ENCODE measurements around the gene EXOC6B. TPM values are rescaled to one million over a fixed set of nuclear protein-coding genes. Genes with fewer than 3 reads are reported as not detected.

EXOC6B gene
- 46.1 and 62.6 TPM in 2 replicates for total RNA-seq (ENCODE audit: low replicate concordance)
- long read RNA-seq, partial matches to known transcripts = 8 of 38 reads
- long read RNA-seq, other reads (novel, unspliced or antisense) = 30 of 38 reads

DNA sequence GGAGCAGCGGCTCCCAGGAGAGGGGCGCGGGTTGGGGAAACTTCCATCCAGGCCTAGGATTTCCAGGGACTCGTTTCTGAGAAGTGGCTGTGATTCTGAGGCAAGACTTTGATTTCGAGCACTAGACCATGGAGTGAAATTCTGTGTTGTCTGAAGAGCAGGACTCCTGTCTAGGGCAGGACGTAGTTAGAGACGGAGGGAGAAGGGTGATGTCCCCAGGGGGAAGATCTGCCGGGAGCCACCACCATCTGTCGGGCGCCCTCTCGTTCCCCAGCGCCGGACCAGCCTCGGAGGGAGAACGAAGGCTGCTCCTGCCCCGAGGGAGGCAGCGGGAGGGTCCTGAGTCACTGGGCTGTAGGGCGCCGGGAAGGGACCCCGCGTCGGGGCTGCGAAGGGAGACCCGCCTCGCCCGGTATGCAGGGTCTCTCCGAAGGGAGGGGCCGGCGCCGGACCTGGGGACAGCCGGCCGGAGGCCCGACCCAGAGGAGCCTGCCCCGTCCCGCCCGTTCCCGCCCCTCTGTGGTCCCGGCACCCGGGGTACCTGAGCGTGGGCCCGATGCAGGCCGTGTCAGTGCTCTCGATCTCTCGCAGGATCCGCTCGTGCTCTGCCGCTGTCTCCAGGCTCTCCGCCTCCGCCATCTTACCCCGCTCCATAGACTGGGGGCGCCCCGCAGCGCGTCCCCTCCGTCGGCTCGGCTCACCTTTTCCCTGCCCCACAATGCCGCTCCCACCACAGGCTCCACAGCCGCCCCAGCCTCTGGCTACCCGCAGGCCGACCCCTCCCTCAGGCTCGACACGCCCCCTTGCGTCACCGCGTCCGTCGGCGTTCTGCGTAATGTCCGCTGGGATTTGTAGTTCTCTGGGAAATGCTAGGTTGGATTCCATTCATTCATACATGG is at the start of gene EXOC6B:
EXOC6B (minus strand) TSS at position 777 of the 899 bp plus-strand sequence.
- Mint-ChIP-seq H3K27me3 (no peaks in the 10 kb centered on the region), H3K4me3 (peak within 1 kb of the TSS; percentile 97), H3K36me3 (peaks cover 12% of the 10 kb centered on the region), H3K9me3 (no peaks in the 10 kb centered on the region), H3K27ac (peak within 1 kb of the TSS; percentile 92), H3K4me1 (ENCODE audit: unreplicated experiment) (peaks cover 16% of the 10 kb centered on the region)
- TF ChIP-seq, protein P1, sequence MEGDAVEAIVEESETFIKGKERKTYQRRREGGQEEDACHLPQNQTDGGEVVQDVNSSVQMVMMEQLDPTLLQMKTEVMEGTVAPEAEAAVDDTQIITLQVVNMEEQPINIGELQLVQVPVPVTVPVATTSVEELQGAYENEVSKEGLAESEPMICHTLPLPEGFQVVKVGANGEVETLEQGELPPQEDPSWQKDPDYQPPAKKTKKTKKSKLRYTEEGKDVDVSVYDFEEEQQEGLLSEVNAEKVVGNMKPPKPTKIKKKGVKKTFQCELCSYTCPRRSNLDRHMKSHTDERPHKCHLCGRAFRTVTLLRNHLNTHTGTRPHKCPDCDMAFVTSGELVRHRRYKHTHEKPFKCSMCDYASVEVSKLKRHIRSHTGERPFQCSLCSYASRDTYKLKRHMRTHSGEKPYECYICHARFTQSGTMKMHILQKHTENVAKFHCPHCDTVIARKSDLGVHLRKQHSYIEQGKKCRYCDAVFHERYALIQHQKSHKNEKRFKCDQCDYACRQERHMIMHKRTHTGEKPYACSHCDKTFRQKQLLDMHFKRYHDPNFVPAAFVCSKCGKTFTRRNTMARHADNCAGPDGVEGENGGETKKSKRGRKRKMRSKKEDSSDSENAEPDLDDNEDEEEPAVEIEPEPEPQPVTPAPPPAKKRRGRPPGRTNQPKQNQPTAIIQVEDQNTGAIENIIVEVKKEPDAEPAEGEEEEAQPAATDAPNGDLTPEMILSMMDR (conservative IDR thresholded peaks at IDR 0.05) = no peak
- DNase-seq (ENCODE audit: extremely low spot score, unreplicated experiment) = peak; percentile 95

- Mint-ChIP-seq H3K27ac (no peak overlapping the region), H3K9me3 (peaks cover 8% of the 10 kb centered on the region), H3K4me3 (no peak overlapping the region), H3K4me1 (ENCODE audit: unreplicated experiment) (no peaks in the 10 kb centered on the region), H3K36me3 (no peaks in the 10 kb centered on the region), H3K27me3 (peaks cover 49% of the 10 kb centered on the region)
- no peak for DNase-seq (ENCODE audit: extremely low spot score, unreplicated experiment)
- TF ChIP-seq, protein P1 (conservative IDR thresholded peaks at IDR 0.05) = no peak
These were observed 46.0 kb upstream of the EXOC6B start for GRCh38 chr2:72871880-72872279.

GRCh38 chr2:72871060-72871459 is 45.2 kb upstream of the EXOC6B start:
- Mint-ChIP-seq H3K27ac (no peak overlapping the region), H3K4me3 (no peak overlapping the region), H3K4me1 (ENCODE audit: unreplicated experiment) (no peaks in the 10 kb centered on the region), H3K36me3 (no peaks in the 10 kb centered on the region), H3K9me3 (peaks cover 8% of the 10 kb centered on the region), H3K27me3 (peaks cover 50% of the 10 kb centered on the region)
- no peak for DNase-seq (ENCODE audit: extremely low spot score, unreplicated experiment)
- TF ChIP-seq, protein P1 (conservative IDR thresholded peaks at IDR 0.05) = no peak

GRCh38 chr2:72864500-72864899 is 38.7 kb upstream of the EXOC6B start:
- peaks cover 8% of the 10 kb centered on the region for H3K4me1 Mint-ChIP-seq (ENCODE audit: unreplicated experiment)
- H3K9me3 Mint-ChIP-seq = no peaks in the 10 kb centered on the region
- no peak overlapping the region for H3K4me3 Mint-ChIP-seq
- TF ChIP-seq, protein P1 (conservative IDR thresholded peaks at IDR 0.05) = no peak
- H3K36me3 Mint-ChIP-seq = no peaks in the 10 kb centered on the region
- peaks cover 56% of the 10 kb centered on the region for H3K27me3 Mint-ChIP-seq
- DNase-seq (ENCODE audit: extremely low spot score, unreplicated experiment) = no peak
- no peak overlapping the region for H3K27ac Mint-ChIP-seq

GRCh38 chr2:72863046-72863445 is 37.2 kb upstream of the EXOC6B start:
- H3K36me3 Mint-ChIP-seq = no peaks in the 10 kb centered on the region
- TF ChIP-seq, protein P1 (conservative IDR thresholded peaks at IDR 0.05) = no peak
- H3K27me3 Mint-ChIP-seq = peaks cover 50% of the 10 kb centered on the region
- peak overlapping the region; percentile 87 for H3K4me3 Mint-ChIP-seq
- H3K27ac Mint-ChIP-seq = no peak overlapping the region
- DNase-seq (ENCODE audit: extremely low spot score, unreplicated experiment) = no peak
- H3K9me3 Mint-ChIP-seq = no peaks in the 10 kb centered on the region
- peaks cover 8% of the 10 kb centered on the region for H3K4me1 Mint-ChIP-seq (ENCODE audit: unreplicated experiment)
